A549 (cell line): ENCODE results near the gene XPO4.

Experiments used
- CTCF ChIP-seq: fragments of >200 bp; sonication (Bioruptor Twin); formaldehyde crosslinking; IDR thresholded peaks from 3 replicates; pipeline ENCODE4 v1.5.1; 2016
- ESRRA ChIP-seq: fragments of 150-350 bp; IDR thresholded peaks from 2 replicates; pipeline ENCODE4 v1.6.1; 2014; ENCODE audit warnings: mild to moderate bottlenecking, low read length, borderline replicate concordance
- FOXS1 ChIP-seq: fragments of 250-450 bp; sonication (Bioruptor Pico); IDR thresholded peaks from 2 replicates; pipeline ENCODE4 v1.5.0; 2020; ENCODE audit warnings: mild to moderate bottlenecking, moderate library complexity
- KDM1A ChIP-seq: fragments of 200-600 bp; sonication (generic); IDR thresholded peaks from 2 replicates; pipeline ENCODE4 v1.6.1; 2016; ENCODE audit warnings: low read depth, mild to moderate bottlenecking
- MAX ChIP-seq: IDR thresholded peaks from 2 replicates; pipeline ENCODE4 v1.6.1; 2012
- MYC ChIP-seq: IDR thresholded peaks from 2 replicates; pipeline ENCODE4 v1.6.1; 2012; ENCODE audit warnings: mild to moderate bottlenecking, inconsistent platforms, low read length, improper control_type of control experiment, borderline replicate concordance
- PHF8 ChIP-seq: fragments of 200-600 bp; sonication (generic); IDR thresholded peaks from 2 replicates; pipeline ENCODE4 v1.6.1; 2016; ENCODE audit warnings: low read depth, mild to moderate bottlenecking, antibody characterized with exemption, moderate library complexity, borderline replicate concordance
- POLR2A ChIP-seq: IDR thresholded peaks from 2 replicates; pipeline ENCODE4 v1.6.1; 2012; ENCODE audit warnings: mild to moderate bottlenecking, low read length
- RARB ChIP-seq: fragments of 250-450 bp; sonication (Bioruptor Pico); IDR thresholded peaks from 2 replicates; pipeline ENCODE4 v1.8.0; 2021; ENCODE audit warnings: mild to moderate bottlenecking, moderate library complexity
- REST ChIP-seq: fragments of 200-600 bp; sonication (generic); IDR thresholded peaks from 2 replicates; pipeline ENCODE4 v1.6.1; 2016; ENCODE audit warnings: antibody characterized with exemption, mild to moderate bottlenecking, moderate library complexity

GRCh38 chr13:20774746-20775145 is 127.8 kb downstream of the XPO4 start:
- no peak for TF ChIP-seq CTCF
- TF ChIP-seq MYC = no peak
- TF ChIP-seq PHF8 = no peak
- TF ChIP-seq KDM1A = no peak
- no peak for TF ChIP-seq MAX
- no peak for TF ChIP-seq ESRRA
- TF ChIP-seq RARB (CRISPR knock-in tag) = no peak
- no peak for TF ChIP-seq FOXS1 (CRISPR knock-in tag)
- TF ChIP-seq REST = no peak
- no peak for TF ChIP-seq POLR2A
